CD14-positive monocyte (primary cell): ENCODE data around the gene IBSP. TPM values are rescaled to one million over a fixed set of nuclear protein-coding genes. Genes with fewer than 3 reads are reported as not detected.

Experiments used
- DNase-seq, 3 donors: peaks; one replicate each; pipeline ENCODE4 v3.0.0-alpha.2; 2011 to 2022
- H2AFZ ChIP-seq: 2 replicates; pipeline ENCODE4 v1.6.0; 2012; ENCODE audit warnings: mild to moderate bottlenecking, low read depth, low read length, inconsistent platforms; ENCODE audit not compliant: insufficient read depth, poor library complexity, severe bottlenecking
- H3K27ac ChIP-seq, 2 donors: 1 replicate in 1 of 2; 2 replicates in 1 of 2; pipeline ENCODE4 v1.5.1; 2012 to 2013; ENCODE audit warnings: low read length in 2 of 2, control low read depth in 1 of 2, inconsistent platforms in 1 of 2, low read depth in 1 of 2, mild to moderate bottlenecking in 1 of 2
- H3K27me3 ChIP-seq, 2 donors: one replicate each; pipeline versions ENCODE4 v1.6.0 to v1.6.1; 2011 to 2013; ENCODE audit warnings: low read length in 2 of 2; ENCODE audit not compliant: control insufficient read depth in 2 of 2, insufficient read depth in 2 of 2
- H3K36me3 ChIP-seq, 2 donors: replicated peaks in 1 of 2; 1 replicate in 1 of 2; 2 replicates in 1 of 2; pipeline versions ENCODE4 v1.5.1 to v1.6.1; 2012 to 2013; ENCODE audit warnings: low read length in 2 of 2, control low read depth in 1 of 2, inconsistent platforms in 1 of 2, mild to moderate bottlenecking in 1 of 2; ENCODE audit not compliant: insufficient read depth in 2 of 2, control insufficient read depth in 1 of 2
- H3K4me1 ChIP-seq, 2 donors: 1 replicate in 1 of 2; 2 replicates in 1 of 2; pipeline versions ENCODE4 v1.5.1 to v1.6.1; 2012 to 2013; ENCODE audit warnings: low read length in 2 of 2, control low read depth in 1 of 2, inconsistent platforms in 1 of 2, mild to moderate bottlenecking in 1 of 2, moderate library complexity in 1 of 2; ENCODE audit not compliant: insufficient read depth in 2 of 2, control insufficient read depth in 1 of 2
- H3K4me2 ChIP-seq: replicated peaks from 2 replicates; pipeline ENCODE3; 2012; ENCODE audit warnings: low read length, moderate library complexity, mild to moderate bottlenecking; ENCODE audit not compliant: poor library complexity, severe bottlenecking; ENCODE audit errors: extremely low read depth
- H3K4me3 ChIP-seq, 3 experiments: fragments of 200-600 bp in 1 of 3; sonication (generic) in 1 of 3; replicated peaks in 1 of 3; 1 replicate in 2 of 3; 2 replicates in 1 of 3; pipeline ENCODE4 v1.5.1; 2011 to 2013; ENCODE audit warnings: low read length in 3 of 3, mild to moderate bottlenecking in 3 of 3, control low read depth in 2 of 3, low read depth in 2 of 3, inconsistent platforms in 1 of 3, moderate library complexity in 1 of 3
- H3K79me2 ChIP-seq: 2 replicates; pipeline ENCODE4 v1.6.0; 2012; ENCODE audit warnings: mild to moderate bottlenecking, control low read depth, inconsistent platforms, low read length, moderate library complexity; ENCODE audit not compliant: insufficient read depth
- H3K9ac ChIP-seq: 2 replicates; pipeline ENCODE4 v1.6.0; 2017; ENCODE audit warnings: low read length, mild to moderate bottlenecking; ENCODE audit not compliant: insufficient read depth, poor library complexity, severe bottlenecking
- H3K9me3 ChIP-seq, 2 donors: replicated peaks in 1 of 2; 1 replicate in 1 of 2; 2 replicates in 1 of 2; pipeline versions ENCODE4 v1.5.1 to v1.6.1; 2012 to 2013; ENCODE audit warnings: low read length in 2 of 2, control low read depth in 1 of 2; ENCODE audit not compliant: control insufficient read depth in 1 of 2, insufficient read depth in 1 of 2
- H4K20me1 ChIP-seq: 2 replicates; pipeline ENCODE4 v1.6.0; 2012; ENCODE audit warnings: mild to moderate bottlenecking, low read length, control low read depth, moderate library complexity; ENCODE audit not compliant: insufficient read depth
- H3K27ac Mint-ChIP-seq, 7 donors: one replicate each; pipeline ENCODE4 v1.8.0; 2020; ENCODE audit warnings: mild to moderate bottlenecking in 7 of 7, mixed read lengths in 7 of 7, moderate library complexity in 6 of 7, inconsistent platforms in 2 of 7
- H3K27me3 Mint-ChIP-seq, 3 donors: one replicate each; pipeline ENCODE4 v1.8.0; 2021 to 2022; ENCODE audit warnings: low read depth in 3 of 3, mild to moderate bottlenecking in 3 of 3, mixed read lengths in 3 of 3, moderate library complexity in 3 of 3, inconsistent platforms in 1 of 3
- H3K36me3 Mint-ChIP-seq, 2 donors: one replicate each; pipeline ENCODE4 v1.8.0; 2020; ENCODE audit warnings: mixed read lengths in 2 of 2, inconsistent platforms in 1 of 2, mild to moderate bottlenecking in 1 of 2
- H3K4me1 Mint-ChIP-seq: one replicate; pipeline ENCODE4 v1.8.0; 2020; ENCODE audit warnings: mild to moderate bottlenecking, mixed read lengths
- H3K4me3 Mint-ChIP-seq, 2 donors: one replicate each; pipeline ENCODE4 v1.8.0; 2020; ENCODE audit warnings: mild to moderate bottlenecking in 2 of 2, mixed read lengths in 2 of 2, moderate library complexity in 1 of 2
- H3K9me3 Mint-ChIP-seq, 7 donors: one replicate each; pipeline ENCODE4 v1.8.0; 2020 to 2022; ENCODE audit warnings: mixed read lengths in 7 of 7, mild to moderate bottlenecking in 6 of 7, moderate library complexity in 6 of 7, inconsistent platforms in 2 of 7
- CTCF ChIP-seq: fragments of 200-600 bp; IDR thresholded peaks from one replicate; pipeline ENCODE4 v1.8.0; 2022; ENCODE audit warnings: antibody characterized with exemption, mild to moderate bottlenecking
- WGBS: methylation state at CpG from one replicate; pipeline ENCODE4 v1.1.5; 2013; ENCODE audit warnings: missing lambda C conversion rate; ENCODE audit not compliant: insufficient coverage; 5-methylcytosine and 5-hydroxymethylcytosine counted together
- intact Hi-C, 2 donors: fragments of 100-400 bp; cut with micrococcal nuclease; formaldehyde crosslinking; loops; one replicate each; pipeline versions ENCODE4 v1.15.0 to v1.15.1; 2023
- polyA plus RNA-seq, 3 donors: library from polyadenylated mRNA; depleted of rRNA in 1 of 3; unstranded in 2 of 3; stranded (reverse) in 1 of 3; fragments of 300-500 nt in 2 of 3; fragments of >200 nt in 1 of 3; fragmentation: Illumina TruSeq in 2 of 3; gene quantifications; 1 replicate in 2 of 3; 2 replicates in 1 of 3; pipeline ENCODE4 v1.2.3, GENCODE V29; 2012 to 2021

The IBSP gene
- polyA plus RNA-seq, 3 donors = not detected

- TF ChIP-seq CTCF = no peak
- no peak for DNase-seq
- Histone ChIP-seq H3K9ac (no peak overlapping the region), H3K4me3 (no peak overlapping the region), H3K79me2 (no peaks in the 10 kb centered on the region), H3K27ac (no peak overlapping the region), H3K36me3 (no peaks in the 10 kb centered on the region), H3K4me2 (no peak overlapping the region), H2AFZ (no peak overlapping the region), H3K4me1 (no peaks in the 10 kb centered on the region), H4K20me1 (no peaks in the 10 kb centered on the region), H3K9me3 (no peaks in the 10 kb centered on the region), H3K27me3 (no peaks in the 10 kb centered on the region)
- H3K27ac Mint-ChIP-seq = peak overlapping the region in 1 of 7 donors; percentile 44
- H3K36me3 Mint-ChIP-seq = no peaks in the 10 kb centered on the region
- H3K4me1 Mint-ChIP-seq = no peaks in the 10 kb centered on the region
- intact Hi-C loops = no loop called here
- 93% methylated on average over 12 of the region's 15 CpGs for WGBS
- H3K9me3 Mint-ChIP-seq = peaks cover 0 to 2% (median 0%) of the 10 kb centered on the region in 7 donors
- peaks cover 0 to 2% (median under 1%) of the 10 kb centered on the region in 3 donors for H3K27me3 Mint-ChIP-seq
- H3K4me3 Mint-ChIP-seq = no peak overlapping the region
Measured at GRCh38 chr4:87785731-87786509, 13.4 kb upstream of the IBSP start.

GRCh38 chr4:87802858-87803257 is 3.5 kb downstream of the IBSP start:
- intact Hi-C loops = no loop called here
- peaks cover 14 to 24% of the 10 kb centered on the region in 2 donors for H3K4me1 ChIP-seq
- no peak for TF ChIP-seq CTCF

More at GRCh38 chr4:87802858-87803257, 3.5 kb downstream of the IBSP start:
- no peaks in the 10 kb centered on the region for H4K20me1 ChIP-seq
- no peak overlapping the region for H3K9ac ChIP-seq
- no peak overlapping the region for H3K4me3 ChIP-seq
- Mint-ChIP-seq H3K27ac (no peak overlapping the region), H3K4me1 (peaks cover 22% of the 10 kb centered on the region), H3K36me3 (no peaks in the 10 kb centered on the region), H3K4me3 (no peak overlapping the region), H3K27me3 (peaks cover 0 to 1% (median 0%) of the 10 kb centered on the region in 3 donors), H3K9me3 (peaks cover 0 to 8% (median 4%) of the 10 kb centered on the region in 7 donors)
- no peak overlapping the region for H3K4me2 ChIP-seq
- H3K36me3 ChIP-seq = no peaks in the 10 kb centered on the region
- H3K9me3 ChIP-seq = peaks cover 0 to 4% of the 10 kb centered on the region in 2 donors
- DNase-seq = no peak
- no peak overlapping the region for H2AFZ ChIP-seq
- no peaks in the 10 kb centered on the region for H3K27me3 ChIP-seq
- H3K27ac ChIP-seq = no peak overlapping the region
- H3K79me2 ChIP-seq = no peaks in the 10 kb centered on the region
